Tibial nerve (tissue), 4 donors: Measurements from ENCODE around the gene SIMC1.

Experiments
- EP300 ChIP-seq, 2 donors: sonication (generic); formaldehyde crosslinking; IDR thresholded peaks; one replicate each; pipeline ENCODE4 v1.6.1; 2017; ENCODE audit warnings: antibody characterized with exemption in 2 of 2, mild to moderate bottlenecking in 1 of 2
- POLR2A ChIP-seq, 2 donors: fragments of 450-650 bp; IDR thresholded peaks; one replicate each; pipeline ENCODE4 v1.6.1; 2017; ENCODE audit warnings: antibody characterized with exemption in 2 of 2, mild to moderate bottlenecking in 2 of 2, moderate library complexity in 2 of 2
- TF ChIP-seq, protein P1 (sequence below), 5 experiments: fragments of 200-600 bp in 3 of 5; fragments of 450-650 bp in 2 of 5; sonication (generic) in 3 of 5; IDR thresholded peaks; one replicate each; pipeline ENCODE4 v1.5.1; 2016 to 2019; ENCODE audit warnings: antibody characterized with exemption in 5 of 5, mild to moderate bottlenecking in 3 of 5, moderate library complexity in 2 of 5

DNA sequence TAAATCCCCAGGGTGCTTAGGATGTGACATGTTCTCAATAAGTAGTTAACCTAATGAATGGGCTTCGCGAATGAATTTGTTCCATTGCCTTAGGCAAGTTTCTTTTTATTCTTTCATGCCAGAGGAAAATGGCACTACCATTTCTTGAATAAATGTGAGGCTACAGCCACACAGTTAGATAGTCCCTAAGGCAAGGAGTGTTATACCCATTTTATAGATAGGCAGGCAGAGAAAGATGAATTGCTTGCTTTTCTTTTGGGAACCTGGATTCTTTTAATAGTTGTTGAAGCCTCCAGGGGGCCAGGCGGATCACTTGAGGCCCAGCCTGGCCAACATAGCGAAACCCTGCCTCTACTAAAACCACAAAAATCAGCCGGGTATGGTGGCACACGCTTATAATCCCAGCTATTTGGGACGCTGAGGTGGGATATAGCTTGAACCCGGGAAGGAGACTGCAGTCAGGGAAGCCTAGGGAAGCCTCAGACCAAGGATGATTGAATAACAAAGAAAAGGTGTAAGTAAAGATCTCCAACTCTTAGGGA, 149.2 kb downstream of the SIMC1 start:
- TF ChIP-seq, protein P1, sequence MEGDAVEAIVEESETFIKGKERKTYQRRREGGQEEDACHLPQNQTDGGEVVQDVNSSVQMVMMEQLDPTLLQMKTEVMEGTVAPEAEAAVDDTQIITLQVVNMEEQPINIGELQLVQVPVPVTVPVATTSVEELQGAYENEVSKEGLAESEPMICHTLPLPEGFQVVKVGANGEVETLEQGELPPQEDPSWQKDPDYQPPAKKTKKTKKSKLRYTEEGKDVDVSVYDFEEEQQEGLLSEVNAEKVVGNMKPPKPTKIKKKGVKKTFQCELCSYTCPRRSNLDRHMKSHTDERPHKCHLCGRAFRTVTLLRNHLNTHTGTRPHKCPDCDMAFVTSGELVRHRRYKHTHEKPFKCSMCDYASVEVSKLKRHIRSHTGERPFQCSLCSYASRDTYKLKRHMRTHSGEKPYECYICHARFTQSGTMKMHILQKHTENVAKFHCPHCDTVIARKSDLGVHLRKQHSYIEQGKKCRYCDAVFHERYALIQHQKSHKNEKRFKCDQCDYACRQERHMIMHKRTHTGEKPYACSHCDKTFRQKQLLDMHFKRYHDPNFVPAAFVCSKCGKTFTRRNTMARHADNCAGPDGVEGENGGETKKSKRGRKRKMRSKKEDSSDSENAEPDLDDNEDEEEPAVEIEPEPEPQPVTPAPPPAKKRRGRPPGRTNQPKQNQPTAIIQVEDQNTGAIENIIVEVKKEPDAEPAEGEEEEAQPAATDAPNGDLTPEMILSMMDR (IDR thresholded peaks at IDR 0.05), result no peak
- TF ChIP-seq POLR2A (IDR thresholded peaks at IDR 0.05), result no peak
- TF ChIP-seq EP300 (IDR thresholded peaks at IDR 0.05), result no peak
